Breast epithelium (tissue), 4 donors: ENCODE measurements around the gene VSIG10L2. TPM values are rescaled to one million over a fixed set of nuclear protein-coding genes. Genes with fewer than 3 reads are reported as not detected.

Experiments used
- DNase-seq, 2 donors: peaks; one replicate each; pipeline ENCODE4 v3.0.0-alpha.2; 2019; ENCODE audit warnings: low spot score in 2 of 2
- H3K27ac ChIP-seq, 2 donors: fragments of 200-600 bp; sonication (generic) in 1 of 2; one replicate each; pipeline ENCODE4 v1.5.1; 2016 to 2019; ENCODE audit warnings: mild to moderate bottlenecking in 1 of 2
- H3K27me3 ChIP-seq, 2 donors: fragments of 200-600 bp; sonication (generic) in 1 of 2; one replicate each; pipeline versions ENCODE4 v1.5.1 to v1.6.0; 2017 to 2019; ENCODE audit warnings: control low read depth in 1 of 2, mild to moderate bottlenecking in 1 of 2
- H3K36me3 ChIP-seq: fragments of 200-600 bp; one replicate; pipeline ENCODE4 v1.5.1; 2019
- H3K4me1 ChIP-seq, 2 donors: fragments of 200-600 bp; sonication (generic); one replicate each; pipeline ENCODE4 v1.5.1; 2016 to 2019; ENCODE audit warnings: control low read depth in 1 of 2
- H3K4me3 ChIP-seq, 3 donors: fragments of 200-600 bp; sonication (generic); 1 replicate in 2 of 3; 2 replicates in 1 of 3; pipeline ENCODE4 v1.5.1; 2016 to 2019; ENCODE audit warnings: mild to moderate bottlenecking in 3 of 3, moderate library complexity in 2 of 3
- H3K9me3 ChIP-seq, 2 donors: fragments of 200-600 bp; sonication (generic) in 1 of 2; one replicate each; pipeline ENCODE4 v1.5.1; 2016 to 2019; ENCODE audit warnings: control low read depth in 1 of 2
- CTCF ChIP-seq, 3 donors: fragments of 450-650 bp; IDR thresholded peaks; one replicate each; pipeline ENCODE4 v1.5.1; 2016 to 2017; ENCODE audit warnings: antibody characterized with exemption in 3 of 3, mild to moderate bottlenecking in 3 of 3, moderate library complexity in 3 of 3
- POLR2A ChIP-seq: fragments of 450-650 bp; IDR thresholded peaks from one replicate; pipeline ENCODE4 v1.6.1; 2016; ENCODE audit warnings: antibody characterized with exemption, mild to moderate bottlenecking, moderate library complexity
- POLR2AphosphoS5 ChIP-seq, 3 donors: sonication (generic); formaldehyde crosslinking; IDR thresholded peaks; one replicate each; pipeline ENCODE4 v1.6.1; 2017; ENCODE audit warnings: antibody characterized with exemption in 3 of 3
- intact Hi-C: fragments of 100-400 bp; cut with DNase I; formaldehyde crosslinking; loops from one replicate; pipeline ENCODE4 v1.15.1; 2023; ENCODE audit warnings: low total_unique reads
- total RNA-seq, 3 donors: library from RNA; depleted of rRNA; stranded (reverse); fragments of >200 nt; gene quantifications; one replicate each; pipeline ENCODE4 v1.1.0, GENCODE V29; 2016

The VSIG10L2 gene
- total RNA-seq, 3 donors from 2014 or later, result 3.6 to 4.1 TPM; not detected in 1

- Histone ChIP-seq H3K4me3 (no peak overlapping the region), H3K27me3 (no peaks in the 10 kb centered on the region), H3K9me3 (no peaks in the 10 kb centered on the region), H3K27ac (no peak overlapping the region), H3K4me1 (no peaks in the 10 kb centered on the region), H3K36me3 (no peaks in the 10 kb centered on the region)
- DNase-seq, result no peak
- intact Hi-C loops, result no loop called here
- TF ChIP-seq POLR2A (no peak), CTCF (IDR thresholded peaks at IDR 0.05) (no peak), POLR2AphosphoS5 (IDR thresholded peaks at IDR 0.05) (no peak)
These were observed 21.3 kb upstream of the VSIG10L2 start for GRCh38 chr11:125924384-125925007.

- Histone ChIP-seq H3K4me1 (no peaks in the 10 kb centered on the region), H3K36me3 (no peaks in the 10 kb centered on the region), H3K27ac (no peak overlapping the region), H3K27me3 (no peaks in the 10 kb centered on the region), H3K4me3 (no peak overlapping the region), H3K9me3 (no peaks in the 10 kb centered on the region)
- no peak for DNase-seq
- intact Hi-C loops, result no loop called here
- TF ChIP-seq POLR2A (no peak), POLR2AphosphoS5 (IDR thresholded peaks at IDR 0.05) (no peak), CTCF (IDR thresholded peaks at IDR 0.05) (no peak)
These were observed 20.6 kb upstream of the VSIG10L2 start for GRCh38 chr11:125925247-125925740.

- DNase-seq, result no peak
- intact Hi-C loops, result no loop called here
- Histone ChIP-seq H3K4me1 (no peaks in the 10 kb centered on the region), H3K9me3 (no peaks in the 10 kb centered on the region), H3K36me3 (no peaks in the 10 kb centered on the region), H3K27ac (no peak overlapping the region), H3K4me3 (no peak overlapping the region), H3K27me3 (no peaks in the 10 kb centered on the region)
- TF ChIP-seq POLR2AphosphoS5 (IDR thresholded peaks at IDR 0.05), result no peak
- no peak for TF ChIP-seq CTCF (IDR thresholded peaks at IDR 0.05)
- TF ChIP-seq POLR2A, result no peak
These were observed 20.0 kb upstream of the VSIG10L2 start for GRCh38 chr11:125925804-125926203.

GRCh38 chr11:125926682-125927081 is 19.2 kb upstream of the VSIG10L2 start:
- no peak for TF ChIP-seq POLR2AphosphoS5 (IDR thresholded peaks at IDR 0.05)
- DNase-seq, result no peak
- no peaks in the 10 kb centered on the region for H3K9me3 ChIP-seq
- intact Hi-C loops, result no loop called here
- no peak overlapping the region for H3K27ac ChIP-seq
- no peaks in the 10 kb centered on the region for H3K36me3 ChIP-seq
- H3K4me3 ChIP-seq, result no peak overlapping the region
- no peaks in the 10 kb centered on the region for H3K4me1 ChIP-seq
- H3K27me3 ChIP-seq, result no peaks in the 10 kb centered on the region

- Histone ChIP-seq H3K9me3 (no peaks in the 10 kb centered on the region), H3K27ac (no peak overlapping the region), H3K4me1 (no peaks in the 10 kb centered on the region), H3K36me3 (no peaks in the 10 kb centered on the region), H3K4me3 (no peak overlapping the region), H3K27me3 (no peaks in the 10 kb centered on the region)
- no peak for DNase-seq
- intact Hi-C loops, result loop anchor here (5.0 kb wide), 1 partner anchor 772 kb away; no protein-coding TSS in a partner anchor
- TF ChIP-seq CTCF (IDR thresholded peaks at IDR 0.05) (no peak), POLR2AphosphoS5 (IDR thresholded peaks at IDR 0.05) (no peak), POLR2A (no peak)
These were observed 16.3 kb upstream of the VSIG10L2 start for GRCh38 chr11:125929445-125930075.
